Measurements from ENCODE around the gene SUN1. TPM values are rescaled to one million over a fixed set of nuclear protein-coding genes. Genes with fewer than 3 reads are reported as not detected.

The SUN1 gene
- total and polyA plus RNA-seq, 2 experiments from 2014 or later = 63.3 to 145 TPM

GRCh38 chr7:919924-920341 is 87.7 kb downstream of the SUN1 start:
- no peak overlapping the region for H3K4me3 Mint-ChIP-seq
- H3K27ac Mint-ChIP-seq = no peak overlapping the region
- Histone ChIP-seq H3K9me2 (ENCODE audit: insufficient read depth) (no peaks in the 10 kb centered on the region), H3K27me3 (ENCODE audit: insufficient read depth) (no peaks in the 10 kb centered on the region), H3K4me1 (ENCODE audit: insufficient read depth) (no peaks in the 10 kb centered on the region), H3K79me2 (replicated peaks; ENCODE audit: insufficient read depth) (no peaks in the 10 kb centered on the region), H2AFZ (no peak overlapping the region), H4K20me1 (replicated peaks; ENCODE audit: insufficient read depth) (no peaks in the 10 kb centered on the region), H3K4me3 (no peak overlapping the region), H3K36me3 (ENCODE audit: insufficient read depth) (no peaks in the 10 kb centered on the region), H3F3A (replicated peaks; ENCODE audit: low read depth) (no peaks in the 10 kb centered on the region), H3K4me2 (no peak overlapping the region), H3K27ac (ENCODE audit: low read depth) (no peak overlapping the region)
- TF ChIP-seq EZH2phosphoT487 (IDR thresholded peaks at IDR 0.05; ENCODE audit: unreplicated experiment) (no peak), CTCF (conservative IDR thresholded peaks at IDR 0.05; ENCODE audit: low read depth in 2 of 2) (no peak), NANOG (IDR thresholded peaks at IDR 0.05; ENCODE audit: borderline replicate concordance) (no peak), ZNF114 (CRISPR knock-in tag; IDR thresholded peaks at IDR 0.05) (no peak), STAT1 (IDR thresholded peaks at IDR 0.05; ENCODE audit: unreplicated experiment) (no peak), JUNB (IDR thresholded peaks at IDR 0.05; ENCODE audit: unreplicated experiment) (no peak)
- no peaks in the 10 kb centered on the region for H3K36me3 Mint-ChIP-seq (ENCODE audit: low read depth)
- H3K27me3 Mint-ChIP-seq (ENCODE audit: insufficient read depth, low read depth, poor library complexity) = peaks cover 11% of the 10 kb centered on the region
- H3K4me1 Mint-ChIP-seq = no peaks in the 10 kb centered on the region; the same call in 1 of the 3 replicates
- DNase-seq (ENCODE audit: low spot score) = no peak
- ATAC-seq = no peak
- H3K9me3 Mint-ChIP-seq = no peaks in the 10 kb centered on the region

GRCh38 chr7:920351-921070 is 88.2 kb downstream of the SUN1 start:
- H3K4me3 Mint-ChIP-seq = no peak overlapping the region
- no peaks in the 10 kb centered on the region; the same call in 1 of the 3 replicates for H3K4me1 Mint-ChIP-seq
- Histone ChIP-seq H3K4me1 (ENCODE audit: insufficient read depth) (no peaks in the 10 kb centered on the region), H3K9me2 (ENCODE audit: insufficient read depth) (no peaks in the 10 kb centered on the region), H3K27me3 (ENCODE audit: insufficient read depth) (no peaks in the 10 kb centered on the region), H3K27ac (ENCODE audit: low read depth) (no peak overlapping the region), H3K79me2 (replicated peaks; ENCODE audit: insufficient read depth) (no peaks in the 10 kb centered on the region), H3F3A (replicated peaks; ENCODE audit: low read depth) (no peaks in the 10 kb centered on the region), H3K4me2 (no peak overlapping the region), H4K20me1 (replicated peaks; ENCODE audit: insufficient read depth) (no peaks in the 10 kb centered on the region), H2AFZ (no peak overlapping the region), H3K36me3 (ENCODE audit: insufficient read depth) (no peaks in the 10 kb centered on the region), H3K4me3 (no peak overlapping the region)
- peaks cover 10% of the 10 kb centered on the region for H3K27me3 Mint-ChIP-seq (ENCODE audit: insufficient read depth, low read depth, poor library complexity)
- H3K9me3 Mint-ChIP-seq = no peaks in the 10 kb centered on the region
- DNase-seq (ENCODE audit: low spot score) (no peak), ATAC-seq (no peak)
- no peak overlapping the region for H3K27ac Mint-ChIP-seq
- no peaks in the 10 kb centered on the region for H3K36me3 Mint-ChIP-seq (ENCODE audit: low read depth)
- TF ChIP-seq EZH2 (IDR thresholded peaks at IDR 0.05; ENCODE audit: low read depth, unreplicated experiment) (no peak), STAT1 (IDR thresholded peaks at IDR 0.05; ENCODE audit: unreplicated experiment) (no peak), ZNF462 (CRISPR knock-in tag; IDR thresholded peaks at IDR 0.05) (no peak), ZNF114 (CRISPR knock-in tag; IDR thresholded peaks at IDR 0.05) (no peak), NANOG (IDR thresholded peaks at IDR 0.05; ENCODE audit: borderline replicate concordance) (no peak), JUNB (IDR thresholded peaks at IDR 0.05; ENCODE audit: unreplicated experiment) (no peak), ZNF331 (CRISPR knock-in tag; IDR thresholded peaks at IDR 0.05; ENCODE audit: low read depth) (no peak)

Data from GM23338 (cell line).